HEK293 (cell line): Measurements from ENCODE around the gene ACTL9.

Source experiments
- CTCF ChIA-PET: fragments of 350-600 bp; formaldehyde crosslinking; extraction: SDS; loops from one replicate; lab custom pipeline; 2021; ENCODE audit warnings: antibody characterized with exemption; lab: Yijun Ruan, JAX
- POLR2A ChIA-PET: fragments of 300-600 bp; formaldehyde crosslinking; extraction: SDS; loops from one replicate; lab custom pipeline; 2020; ENCODE audit warnings: antibody characterized with exemption, inconsistent platforms; lab: Yijun Ruan, JAX
- H3K27ac ChIP-seq: fragments of 200-500 bp; sonication (Bioruptor generic); 2 replicates; pipeline ENCODE4 v1.5.1; 2014; ENCODE audit warnings: low read depth, low read length, control low read depth, inconsistent platforms; ENCODE audit errors: extremely low read depth
- H3K36me3 ChIP-seq, 2 experiments: fragments of 200-500 bp in 1 of 2; sonication (Bioruptor generic) in 1 of 2; 1 replicate in 1 of 2; 2 replicates in 1 of 2; pipeline ENCODE4 v1.5.1; 2014 to 2017; ENCODE audit warnings: inconsistent platforms in 2 of 2, low read length in 2 of 2; ENCODE audit not compliant: control insufficient read depth in 2 of 2, insufficient read depth in 1 of 2
- H3K4me1 ChIP-seq: fragments of 200-500 bp; sonication (Bioruptor generic); 2 replicates; pipeline ENCODE4 v1.5.1; 2014; ENCODE audit warnings: mild to moderate bottlenecking, low read length, inconsistent platforms; ENCODE audit not compliant: control insufficient read depth, insufficient read depth
- H3K4me3 ChIP-seq: 2 replicates; pipeline ENCODE4 v1.5.1; 2011; ENCODE audit warnings: low read depth, mild to moderate bottlenecking, control low read depth, low read length, moderate library complexity
- H3K9me3 ChIP-seq: fragments of 200-500 bp; sonication (Bioruptor generic); 2 replicates; pipeline ENCODE4 v1.5.1; 2014; ENCODE audit warnings: low read depth, low read length, inconsistent platforms; ENCODE audit not compliant: control insufficient read depth, insufficient read depth
- GLIS1 ChIP-seq: fragments of 450-650 bp; formaldehyde crosslinking; IDR thresholded peaks from 2 replicates; pipeline ENCODE4 v1.5.1; 2016; ENCODE audit warnings: missing biosample characterization, missing genetic modification characterization
- SCRT2 ChIP-seq: fragments of 450-650 bp; formaldehyde crosslinking; IDR thresholded peaks from 2 replicates; pipeline ENCODE4 v1.5.1; 2016; ENCODE audit warnings: missing biosample characterization, missing genetic modification characterization
- ZBTB21 ChIP-seq: fragments of 450-650 bp; formaldehyde crosslinking; IDR thresholded peaks from 2 replicates; pipeline ENCODE4 v1.5.1; 2017; ENCODE audit warnings: missing biosample characterization, missing genetic modification characterization
- ZIC2 ChIP-seq: fragments of 450-650 bp; formaldehyde crosslinking; IDR thresholded peaks from 2 replicates; pipeline ENCODE4 v1.5.1; 2016; ENCODE audit warnings: missing biosample characterization, missing genetic modification characterization
- ZNF16 ChIP-seq: fragments of 450-650 bp; formaldehyde crosslinking; IDR thresholded peaks from 2 replicates; pipeline ENCODE4 v1.5.1; 2016; ENCODE audit warnings: low read depth, missing biosample characterization, missing genetic modification characterization
- ZNF2 ChIP-seq: fragments of 450-650 bp; formaldehyde crosslinking; IDR thresholded peaks from 2 replicates; pipeline ENCODE4 v1.5.1; 2016; ENCODE audit warnings: missing biosample characterization, missing genetic modification characterization
- ZNF274 ChIP-seq, 2 experiments: fragments of 200-500 bp in 1 of 2; fragments of 450-650 bp in 1 of 2; sonication (Bioruptor generic) in 1 of 2; formaldehyde crosslinking in 1 of 2; IDR thresholded peaks; 2 replicates each; pipeline versions ENCODE4 v1.5.1 to v1.6.1; 2014 to 2016; ENCODE audit warnings: borderline replicate concordance in 1 of 2, inconsistent platforms in 1 of 2, low read length in 1 of 2, missing biosample characterization in 1 of 2, missing genetic modification characterization in 1 of 2
- ZNF600 ChIP-seq: fragments of 450-650 bp; formaldehyde crosslinking; IDR thresholded peaks from 2 replicates; pipeline ENCODE4 v1.5.1; 2016; ENCODE audit warnings: missing biosample characterization, missing genetic modification characterization
- ZNF654 ChIP-seq: fragments of 450-650 bp; formaldehyde crosslinking; IDR thresholded peaks from 2 replicates; pipeline ENCODE4 v1.5.1; 2016; ENCODE audit warnings: low read depth, missing biosample characterization, missing genetic modification characterization
- ZNF701 ChIP-seq: fragments of 450-650 bp; formaldehyde crosslinking; IDR thresholded peaks from 2 replicates; pipeline ENCODE4 v1.5.1; 2016; ENCODE audit warnings: missing biosample characterization, missing genetic modification characterization

The ACTL9 gene

DNA sequence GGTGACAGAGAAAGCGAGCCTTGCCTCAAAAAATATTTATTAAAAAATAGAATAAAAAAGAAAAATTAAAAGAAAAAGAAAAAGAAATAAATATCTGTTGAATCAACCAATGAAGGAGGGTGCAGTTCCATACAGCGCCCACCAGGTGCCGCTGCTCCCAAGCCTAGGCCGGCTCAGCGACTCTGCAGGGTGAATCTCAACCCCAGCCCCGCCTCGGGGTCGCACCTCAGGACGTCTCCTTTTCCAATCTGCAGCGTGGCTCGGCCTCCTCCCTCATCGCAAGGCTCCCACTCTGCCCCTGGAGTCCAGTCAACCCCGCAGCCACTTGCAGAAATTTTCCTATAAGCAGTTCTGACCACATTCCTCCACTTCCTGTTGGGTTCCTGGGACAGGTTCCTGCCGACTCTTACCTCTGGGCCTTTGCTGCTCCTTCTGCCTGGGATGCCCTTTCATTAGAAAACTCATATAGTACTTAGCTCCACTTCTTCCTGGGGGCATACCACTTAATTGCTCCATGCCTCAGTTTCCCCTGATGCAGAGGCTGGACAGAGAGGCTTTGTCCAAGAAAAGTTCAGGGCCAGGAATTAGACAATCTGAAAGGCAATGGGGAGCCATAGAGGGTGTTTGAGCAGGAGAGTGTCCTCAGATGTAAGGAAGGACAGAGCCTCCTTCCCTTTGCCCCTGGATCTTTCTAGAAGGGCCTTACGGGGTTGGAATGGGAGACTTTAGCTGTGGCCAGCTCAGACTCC is 43.8 kb downstream of the ACTL9 start (continued):
- TF ChIP-seq ZIC2 (tag by site-specific recombination), result peak; percentile 53
- TF ChIP-seq GLIS1, result peak; percentile 10; the same call in 1 of the 2 replicates
- peak; percentile 63 for TF ChIP-seq SCRT2
- TF ChIP-seq ZNF654, result peak; percentile 95
- TF ChIP-seq ZNF600 (tag by site-specific recombination), result 0 out of 2 replicates have a peak, but pooled peaks have one; percentile 15
- TF ChIP-seq ZNF274 (IDR thresholded peaks at IDR 0.05; ENCODE audit: low read length), result no peak
- TF ChIP-seq ZNF274 (tag by site-specific recombination; IDR thresholded peaks at IDR 0.05; ENCODE audit: borderline replicate concordance), result no peak
- TF ChIP-seq ZNF16 (tag by site-specific recombination), result peak; percentile 98
- peak; percentile 44; the same call in 1 of the 2 replicates for TF ChIP-seq ZNF2 (tag by site-specific recombination)
- TF ChIP-seq, all 188 proteins: peak for 11

DNA sequence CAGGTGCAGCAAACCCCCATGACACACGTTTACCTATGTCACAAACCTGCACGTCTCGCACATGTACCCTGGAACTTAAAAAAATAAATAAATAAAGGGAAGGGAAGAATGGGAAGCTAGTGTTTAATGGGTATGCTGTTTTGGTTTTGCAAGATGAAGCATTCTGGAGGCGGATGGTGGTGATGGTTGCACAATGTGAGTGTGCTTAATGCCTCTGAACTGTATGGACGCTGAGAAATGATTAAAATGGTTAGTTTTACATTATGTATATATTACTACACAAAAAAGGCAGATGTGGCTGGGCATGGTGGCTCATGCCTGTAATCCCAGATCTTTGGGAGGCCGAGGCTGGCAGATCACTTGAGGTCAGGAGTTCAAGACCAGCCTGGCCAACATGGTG is 50.4 kb downstream of the ACTL9 start:
- H3K4me3 ChIP-seq, result no peak overlapping the region
- CTCF ChIA-PET, result interaction anchor here (0.7 kb wide), 1 partner anchor 50 kb away, joined by 3 read pairs; no protein-coding TSS in a partner anchor
- H3K4me1 ChIP-seq, result no peaks in the 10 kb centered on the region
- TF ChIP-seq ZNF701 (tag by site-specific recombination) (no peak), ZBTB21 (no peak)
- TF ChIP-seq, all 188 proteins: peak for 0
- POLR2A ChIA-PET, result no interaction called here
- H3K27ac ChIP-seq, result no peak overlapping the region
- H3K9me3 ChIP-seq, result no peaks in the 10 kb centered on the region
- no peaks in the 10 kb centered on the region for H3K36me3 ChIP-seq
